PC-9 (cell line): Measurements from ENCODE around the gene TOPORS. TPM values are rescaled to one million over a fixed set of nuclear protein-coding genes. Genes with fewer than 3 reads are reported as not detected.
"Not testable (repeated sequence)": the region's sequence is repeated elsewhere in the genome, so short reads cannot be mapped to it uniquely, and the experiment has no call there.

ENCODE experiments used
- Bru-seq: library from RNA; stranded (reverse); fragments of 400-500 nt; gene quantifications from one replicate; lab custom pipeline; 2021; lab: Mats Ljungman, UMichigan
- BruChase-seq, 2 experiments: library from RNA; stranded (reverse); fragments of 400-500 nt; gene quantifications; one replicate each; lab custom pipeline; 2021; lab: Mats Ljungman, UMichigan
- BruUV-seq: library from RNA; stranded (reverse); fragments of 400-500 nt; replicated peaks from 2 replicates; lab custom pipeline; 2021; lab: Mats Ljungman, UMichigan
- CTCF ChIA-PET: fragments of 300-600 bp; sonication (Branson Sonifier 250); formaldehyde crosslinking; loops from one replicate; lab custom pipeline; 2022; ENCODE audit warnings: antibody characterized with exemption; lab: Charles Lee
- POLR2A ChIA-PET: fragments of 300-600 bp; sonication (Branson Sonifier 250); formaldehyde crosslinking; loops from one replicate; lab custom pipeline; 2022; ENCODE audit warnings: antibody characterized with exemption; ENCODE audit not compliant: unreplicated experiment; lab: Charles Lee
- DNase-seq, 2 experiments: peaks; one replicate each; pipeline versions ENCODE4 v3.0.0 to v3.0.0-alpha.2; 2015 to 2022; ENCODE audit warnings: mixed read lengths in 1 of 2
- H2AFZ ChIP-seq: fragments of 200-600 bp; sonication (generic); 2 replicates; pipeline ENCODE4 v1.8.1; 2017; ENCODE audit warnings: antibody characterized with exemption
- H3F3A ChIP-seq: fragments of 200-600 bp; sonication (generic); 2 replicates; pipeline ENCODE4 v1.8.1; 2017; ENCODE audit warnings: antibody characterized with exemption, mild to moderate bottlenecking, low read depth; ENCODE audit not compliant: insufficient read depth
- H3K27ac ChIP-seq: fragments of 200-600 bp; sonication (generic); 2 replicates; pipeline ENCODE4 v1.6.1; 2016; ENCODE audit warnings: mixed run types
- H3K27me3 ChIP-seq: fragments of 200-600 bp; sonication (generic); 2 replicates; pipeline ENCODE4 v1.6.1; 2016; ENCODE audit warnings: low read depth, mixed run types; ENCODE audit not compliant: insufficient read depth
- H3K36me3 ChIP-seq: fragments of 200-600 bp; sonication (generic); 2 replicates; pipeline ENCODE4 v1.6.1; 2016; ENCODE audit warnings: low read depth, mixed run types
- H3K4me1 ChIP-seq: fragments of 200-600 bp; sonication (generic); replicated peaks from 2 replicates; pipeline ENCODE4 v1.6.1; 2016; ENCODE audit warnings: mixed run types; ENCODE audit not compliant: insufficient read depth
- H3K4me2 ChIP-seq: fragments of 200-600 bp; sonication (generic); 2 replicates; pipeline ENCODE4 v1.6.1; 2017; ENCODE audit warnings: mixed run types
- H3K4me3 ChIP-seq: fragments of 200-600 bp; sonication (generic); 2 replicates; pipeline ENCODE4 v1.6.1; 2016; ENCODE audit warnings: mixed run types
- H3K79me2 ChIP-seq: fragments of 200-600 bp; sonication (generic); 2 replicates; pipeline ENCODE4 v1.6.1; 2017; ENCODE audit warnings: low read depth, mixed run types
- H3K9me2 ChIP-seq: fragments of 200-600 bp; sonication (generic); 2 replicates; pipeline ENCODE4 v1.8.1; 2017; ENCODE audit warnings: mild to moderate bottlenecking; ENCODE audit not compliant: insufficient read depth
- H3K9me3 ChIP-seq: fragments of 200-600 bp; sonication (generic); 2 replicates; pipeline ENCODE4 v1.8.1; 2016; ENCODE audit warnings: low read depth; ENCODE audit not compliant: insufficient read depth
- H4K20me1 ChIP-seq: fragments of 200-600 bp; sonication (generic); 2 replicates; pipeline ENCODE4 v1.8.1; 2017; ENCODE audit not compliant: insufficient read depth
- CTCF ChIP-seq: fragments of 200-600 bp; sonication (generic); conservative IDR thresholded peaks from 2 replicates; pipeline ENCODE4 v1.6.1; 2017; ENCODE audit warnings: mixed run types, antibody characterized with exemption, mild to moderate bottlenecking, moderate library complexity
- EZH2 ChIP-seq: fragments of 200-600 bp; sonication (generic); IDR thresholded peaks from 2 replicates; pipeline ENCODE4 v1.8.0; 2017; ENCODE audit warnings: antibody characterized with exemption, low read depth
- intact Hi-C: fragments of 100-400 bp; cut with micrococcal nuclease; formaldehyde crosslinking; loops from one replicate; pipeline ENCODE4 v1.10.0; 2022; ENCODE audit not compliant: unreplicated experiment
- long read RNA-seq: library from polyadenylated mRNA; stranded (forward); transcript quantifications from one replicate; pipeline ENCODE4 v2.0.0, GENCODE V29; 2022
- total RNA-seq: library from RNA; stranded (reverse); gene quantifications from 2 replicates; pipeline ENCODE4 v1.2.3, GENCODE V29; 2021

Gene TOPORS
- total RNA-seq (8.0 and 11.1 TPM in 2 replicates), Bru-seq, nascent RNA (percentile 88 among the genes with signal in this experiment), BruChase-seq, experiment 1, labeled RNA remaining after a 2-hour chase (percentile 92 among the genes with signal in this experiment), BruChase-seq, experiment 2, labeled RNA remaining after a 6-hour chase (percentile 72 among the genes with signal in this experiment)
- long read RNA-seq, full-length matches to known transcripts, result 5 of 13 reads
- long read RNA-seq, partial matches to known transcripts, result 4 of 13 reads
- long read RNA-seq, other reads (novel, unspliced or antisense), result 4 of 13 reads

DNA sequence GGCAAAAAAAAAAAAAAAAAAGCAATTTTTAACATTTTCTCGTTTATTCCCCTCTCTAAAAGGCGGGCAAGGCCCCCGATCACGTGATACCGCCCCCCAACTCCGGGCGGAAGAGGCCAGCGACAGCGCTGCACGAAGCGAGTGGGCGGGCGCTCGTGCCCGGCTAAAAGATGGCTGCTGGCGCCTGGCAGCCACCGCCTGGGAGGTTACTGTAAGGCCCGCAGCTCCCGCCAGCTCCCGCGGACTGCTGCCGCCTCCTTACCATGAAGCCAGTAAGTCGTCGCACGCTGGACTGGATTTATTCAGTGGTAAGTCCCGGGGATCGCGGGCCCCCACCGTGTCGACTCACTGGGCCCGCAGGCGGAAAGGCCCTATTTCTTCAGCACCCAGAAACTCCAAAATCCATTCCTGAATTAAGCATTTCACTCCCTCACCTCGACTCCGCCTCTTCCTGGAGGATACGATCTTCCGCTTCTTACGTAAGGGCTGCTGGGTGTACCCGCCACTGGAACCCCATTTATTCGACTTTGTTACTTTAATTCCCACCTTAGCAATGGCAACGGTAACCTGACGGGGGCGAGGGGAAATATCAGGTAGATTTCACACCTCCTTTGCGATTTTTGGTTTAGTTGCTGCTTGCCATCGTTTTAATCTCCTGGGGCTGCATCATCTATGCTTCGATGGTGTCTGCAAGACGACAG, at the start of gene TOPORS, which contains the start of gene SMIM27:
TSS of gene TOPORS (minus strand) at position 415 of the 701 bp plus-strand sequence. CDS start at position 265, 150 bp downstream.
TSS of gene SMIM27 (plus strand) at position 156 of the 701 bp plus-strand sequence. CDS start at position 264, 108 bp downstream.
- H3K36me3 ChIP-seq, result no peaks in the 10 kb centered on the region
- peak; percentile 74 to 76 for DNase-seq
- peak within 1 kb of the TSS; percentile 88 for H3K4me2 ChIP-seq
- peak within 1 kb of the TSS; percentile 95 for H3K4me3 ChIP-seq
- H3K4me1 ChIP-seq, result peaks cover 15% of the 10 kb centered on the region
- no peaks in the 10 kb centered on the region for H3K27me3 ChIP-seq
- H3K9me3 ChIP-seq, result no peaks in the 10 kb centered on the region
- peak within 1 kb of the TSS; percentile 86 for H2AFZ ChIP-seq
- intact Hi-C loops, result loop anchor here (2.0 kb wide), 1 partner anchor 20 kb away; the partner anchor contains the start of gene NDUFB6
- H3K79me2 ChIP-seq, result peaks cover 46% of the 10 kb centered on the region
- no peak for TF ChIP-seq EZH2
- no peak for TF ChIP-seq CTCF
- ChIA-PET POLR2A (interaction anchor here (0.5 to 0.7 kb wide), 3 partner anchors 25 to 168 kb away, joined by 3 to 9 read pairs (median 5); partner anchors contain the start of gene RIGI), CTCF (interaction anchor here (0.9 kb wide), 1 partner anchor 173 kb away, joined by 7 read pairs; no protein-coding TSS in a partner anchor)
- H3F3A ChIP-seq, result no peaks in the 10 kb centered on the region
- H3K9me2 ChIP-seq, result no peaks in the 10 kb centered on the region
- TSS peak; percentile 68 for BruUV-seq
- peaks cover 14% of the 10 kb centered on the region for H4K20me1 ChIP-seq
- peak within 1 kb of the TSS; percentile 77 for H3K27ac ChIP-seq

GRCh38 chr9:32599021-32599420, 46.6 kb upstream of the TOPORS start:
- H3K9me2 ChIP-seq, H2AFZ ChIP-seq, BruUV-seq, H4K20me1 ChIP-seq, H3K27me3 ChIP-seq, H3K4me1 ChIP-seq, H3K4me2 ChIP-seq, H3K79me2 ChIP-seq, H3K36me3 ChIP-seq, H3K27ac ChIP-seq, intact Hi-C loops, DNase-seq, H3K4me3 ChIP-seq, H3K9me3 ChIP-seq, H3F3A ChIP-seq, POLR2A ChIA-PET, CTCF ChIA-PET: not testable (repeated sequence)

DNA sequence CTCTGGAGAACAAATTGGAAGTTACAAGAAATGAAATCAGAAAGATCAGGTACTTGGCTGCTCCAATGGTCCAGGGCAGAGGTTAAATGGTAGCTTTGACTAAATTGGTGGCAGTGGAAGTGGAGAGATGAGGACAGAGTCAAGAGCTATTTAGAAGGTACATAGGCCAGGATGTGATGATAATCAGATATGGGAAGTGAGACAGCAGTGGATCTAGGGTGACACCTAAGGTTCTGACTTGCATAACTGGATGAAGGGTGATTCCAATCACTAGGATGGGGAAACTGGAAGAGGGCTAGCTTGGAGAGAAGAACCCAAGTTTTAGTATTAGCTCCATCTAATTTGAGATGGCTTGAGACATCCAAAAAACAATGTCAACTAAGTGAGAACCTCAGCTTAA, 44.5 kb upstream of the TOPORS start:
- TF ChIP-seq CTCF, result no peak
- no peak for TF ChIP-seq EZH2
- H3K27ac ChIP-seq, result no peak overlapping the region
- H3K4me2 ChIP-seq, result no peak overlapping the region
- intact Hi-C loops, result no loop called here
- H3K4me3 ChIP-seq, result no peak overlapping the region
- no peaks in the 10 kb centered on the region for H3F3A ChIP-seq
- no peaks in the 10 kb centered on the region for H3K79me2 ChIP-seq
- ChIA-PET CTCF (no interaction called here), POLR2A (no interaction called here)
- no peaks in the 10 kb centered on the region for H3K4me1 ChIP-seq
- no peak overlapping the region for H2AFZ ChIP-seq
- no peaks in the 10 kb centered on the region for H3K9me2 ChIP-seq
- H4K20me1 ChIP-seq, result no peaks in the 10 kb centered on the region
- DNase-seq, result no peak
- BruUV-seq, result no TSS peak
- H3K36me3 ChIP-seq, result no peaks in the 10 kb centered on the region
- H3K27me3 ChIP-seq, result no peaks in the 10 kb centered on the region
- no peaks in the 10 kb centered on the region for H3K9me3 ChIP-seq
